HFF-Myc (cell line): ENCODE measurements around the gene PROSER3.

Source experiments
- DNase-seq: peaks from one replicate; pipeline ENCODE4 v3.0.0-alpha.2; 2011; ENCODE audit warnings: low read depth; ENCODE audit errors: extremely low read depth
- H3K4me3 ChIP-seq: replicated peaks from 2 replicates; pipeline ENCODE4 v1.5.1; 2011; ENCODE audit warnings: low read depth, mild to moderate bottlenecking, control low read depth, low read length
- CTCF ChIP-seq: IDR thresholded peaks from 2 replicates; pipeline ENCODE4 v1.5.1; 2012; ENCODE audit warnings: mild to moderate bottlenecking, low read depth, low read length, control low read depth; ENCODE audit errors: missing control alignments

Gene PROSER3

DNA sequence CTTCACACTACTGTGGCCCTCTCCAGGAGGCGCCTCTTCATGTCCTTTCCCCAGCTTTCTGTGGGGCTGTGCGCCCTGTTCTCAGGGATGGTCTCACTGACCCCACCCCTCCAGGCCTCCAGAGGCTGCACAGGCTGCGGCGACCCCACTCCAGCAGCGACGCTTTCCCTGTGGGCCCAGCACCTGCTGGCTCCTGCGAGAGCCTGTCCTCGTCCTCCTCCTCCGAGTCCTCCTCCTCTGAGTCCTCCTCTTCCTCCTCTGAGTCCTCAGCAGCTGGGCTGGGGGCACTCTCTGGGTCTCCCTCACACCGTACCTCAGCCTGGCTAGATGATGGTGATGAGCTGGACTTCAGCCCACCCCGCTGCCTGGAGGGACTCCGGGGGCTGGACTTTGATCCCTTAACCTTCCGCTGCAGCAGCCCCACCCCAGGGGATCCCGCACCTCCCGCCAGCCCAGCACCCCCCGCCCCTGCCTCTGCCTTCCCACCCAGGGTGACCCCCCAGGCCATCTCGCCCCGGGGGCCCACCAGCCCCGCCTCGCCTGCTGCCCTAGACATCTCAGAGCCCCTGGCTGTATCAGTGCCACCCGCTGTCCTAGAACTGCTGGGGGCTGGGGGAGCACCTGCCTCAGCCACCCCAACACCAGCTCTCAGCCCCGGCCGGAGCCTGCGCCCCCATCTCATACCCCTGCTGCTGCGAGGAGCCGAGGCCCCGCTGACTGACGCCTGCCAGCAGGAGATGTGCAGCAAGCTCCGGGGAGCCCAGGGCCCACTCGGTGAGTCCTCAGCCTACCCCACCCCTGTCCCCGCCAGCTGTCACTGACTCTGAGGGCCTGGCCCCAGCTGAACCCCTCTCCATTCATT lies 28.6 kb downstream of the PROSER3 start:
- H3K4me3 ChIP-seq: no peak overlapping the region
- no peak for TF ChIP-seq CTCF
- no peak for DNase-seq

- DNase-seq: no peak
- no peak overlapping the region for H3K4me3 ChIP-seq
- TF ChIP-seq CTCF: no peak
These were observed 29.3 kb downstream of the PROSER3 start for GRCh38 chr19:35787227-35787799.

DNA sequence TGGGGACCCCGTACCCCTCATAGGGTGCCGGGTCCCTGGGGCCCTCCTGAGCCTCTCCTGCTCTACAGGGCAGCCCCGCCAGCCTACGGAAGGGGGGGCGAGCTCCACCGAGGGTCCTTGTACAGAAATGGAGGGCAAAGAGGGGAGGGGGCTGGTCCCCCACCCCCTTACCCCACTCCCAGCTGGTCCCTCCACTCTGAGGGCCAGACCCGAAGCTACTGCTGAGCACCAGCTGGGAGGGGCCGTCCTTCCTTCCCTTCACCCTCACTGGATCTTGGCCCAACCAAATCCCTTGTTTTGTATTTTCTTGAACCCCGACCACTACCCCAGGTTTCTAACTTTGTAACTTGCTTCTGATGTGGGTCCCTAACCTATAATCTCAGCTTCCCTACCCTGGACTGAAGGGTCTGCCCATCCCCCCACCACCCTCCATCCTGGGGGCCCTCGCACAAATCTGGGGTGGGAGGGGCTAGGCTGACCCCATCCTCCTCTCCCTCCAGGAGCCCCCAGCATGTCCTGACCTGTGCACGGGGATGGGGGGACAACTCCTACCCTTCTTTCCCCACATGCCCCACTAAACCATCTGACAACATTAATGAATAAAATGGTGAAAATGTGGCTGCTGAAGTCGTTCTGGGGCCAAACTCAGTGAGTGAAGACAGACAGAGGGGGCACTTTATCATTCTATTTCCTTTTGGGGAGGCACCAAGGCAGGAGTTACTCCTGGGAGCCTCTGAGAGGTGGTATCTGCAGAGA lies 30.4 kb downstream of the PROSER3 start:
- no peak for TF ChIP-seq CTCF
- H3K4me3 ChIP-seq: no peak overlapping the region
- DNase-seq: no peak

GRCh38 chr19:35789195-35789977 lies 31.4 kb downstream of the PROSER3 start:
- TF ChIP-seq CTCF: no peak
- no peak overlapping the region for H3K4me3 ChIP-seq
- DNase-seq: no peak

- TF ChIP-seq CTCF: no peak
- no peak for DNase-seq
These were observed 32.3 kb downstream of the PROSER3 start for GRCh38 chr19:35789978-35790944.

More at GRCh38 chr19:35789978-35790944, 32.3 kb downstream of the PROSER3 start:
- no peak overlapping the region for H3K4me3 ChIP-seq
